ENCODE data around the gene LTBP2.

GRCh38 chr14:74658535-74659131 is 46.6 kb upstream of the LTBP2 start:
- no peak for TF ChIP-seq POLR2A (IDR thresholded peaks at IDR 0.05; ENCODE audit: control extremely low read depth in 1 of 2, low read depth in 2 of 2, low read length in 2 of 2)
- no peak for TF ChIP-seq YY1 (IDR thresholded peaks at IDR 0.05; ENCODE audit: low read depth, low read length)
- no peak for TF ChIP-seq CTCF (IDR thresholded peaks at IDR 0.05; ENCODE audit: control extremely low read depth in 1 of 3, insufficient read depth in 1 of 3, low read depth in 1 of 3, low read length in 3 of 3)
- TF ChIP-seq MAFK (IDR thresholded peaks at IDR 0.05; ENCODE audit: low read depth, low read length), result no peak

Measured in H1 (cell line).